GM23338 (cell line): ENCODE results near the gene MCRIP1. TPM values are rescaled to one million over a fixed set of nuclear protein-coding genes. Genes with fewer than 3 reads are reported as not detected.

Source experiments
- ATAC-seq: fragments of 200-7000 bp; cut with Tn5 transposase; 3 replicates; pipeline ENCODE4 v1.9.1; 2020
- DNase-seq: peaks from one replicate; pipeline ENCODE4 v3.0.0-alpha.2; 2015; ENCODE audit warnings: low spot score
- H2AFZ ChIP-seq: fragments of 200-600 bp; sonication (generic); 2 replicates; pipeline ENCODE4 v1.8.0; 2016; ENCODE audit warnings: antibody characterized with exemption, mild to moderate bottlenecking, moderate library complexity
- H3F3A ChIP-seq: fragments of 200-600 bp; sonication (generic); replicated peaks from 2 replicates; pipeline ENCODE4 v1.8.0; 2017; ENCODE audit warnings: antibody characterized with exemption, mixed run types, low read depth
- H3K27ac ChIP-seq: fragments of 200-600 bp; sonication (generic); 2 replicates; pipeline ENCODE4 v1.6.1; 2016; ENCODE audit warnings: low read depth
- H3K27me3 ChIP-seq: fragments of 200-600 bp; sonication (generic); 2 replicates; pipeline ENCODE4 v1.8.0; 2016; ENCODE audit warnings: mild to moderate bottlenecking, mixed run types, moderate library complexity; ENCODE audit not compliant: insufficient read depth
- H3K36me3 ChIP-seq: fragments of 200-600 bp; sonication (generic); 2 replicates; pipeline ENCODE4 v1.8.0; 2016; ENCODE audit warnings: mild to moderate bottlenecking; ENCODE audit not compliant: insufficient read depth
- H3K4me1 ChIP-seq: fragments of 200-600 bp; sonication (generic); 2 replicates; pipeline ENCODE4 v1.8.0; 2016; ENCODE audit warnings: mild to moderate bottlenecking, moderate library complexity; ENCODE audit not compliant: insufficient read depth
- H3K4me2 ChIP-seq: fragments of 200-600 bp; sonication (generic); 2 replicates; pipeline ENCODE4 v1.7.1; 2017; ENCODE audit warnings: mixed run types
- H3K4me3 ChIP-seq: fragments of 200-600 bp; sonication (generic); 2 replicates; pipeline ENCODE4 v1.6.1; 2016; ENCODE audit warnings: mixed run types
- H3K79me2 ChIP-seq: fragments of 200-600 bp; sonication (generic); replicated peaks from 2 replicates; pipeline ENCODE4 v1.8.0; 2017; ENCODE audit warnings: mild to moderate bottlenecking; ENCODE audit not compliant: insufficient read depth
- H3K9me2 ChIP-seq: fragments of 200-600 bp; sonication (generic); 2 replicates; pipeline ENCODE4 v1.8.0; 2017; ENCODE audit not compliant: insufficient read depth
- H4K20me1 ChIP-seq: fragments of 200-600 bp; sonication (generic); replicated peaks from 2 replicates; pipeline ENCODE4 v1.8.0; 2017; ENCODE audit warnings: mild to moderate bottlenecking; ENCODE audit not compliant: insufficient read depth
- H3K27ac Mint-ChIP-seq: 2 replicates; pipeline ENCODE4 v1.8.0; 2020; ENCODE audit warnings: inconsistent platforms, mild to moderate bottlenecking, moderate library complexity, mixed read lengths
- H3K27me3 Mint-ChIP-seq: 3 replicates; pipeline ENCODE4 v1.8.0; 2022; ENCODE audit warnings: low read depth, mild to moderate bottlenecking, moderate library complexity, mixed read lengths, inconsistent platforms; ENCODE audit not compliant: insufficient read depth, poor library complexity
- H3K36me3 Mint-ChIP-seq: 3 replicates; pipeline ENCODE4 v1.8.0; 2021; ENCODE audit warnings: low read depth, mild to moderate bottlenecking, inconsistent platforms, moderate library complexity, mixed read lengths
- H3K4me1 Mint-ChIP-seq: 3 replicates; pipeline ENCODE4 v1.8.0; 2020; ENCODE audit warnings: mild to moderate bottlenecking, inconsistent platforms, mixed read lengths
- H3K4me3 Mint-ChIP-seq: 3 replicates; pipeline ENCODE4 v1.8.0; 2021; ENCODE audit warnings: moderate library complexity, mild to moderate bottlenecking, inconsistent platforms, mixed read lengths
- H3K9me3 Mint-ChIP-seq: 3 replicates; pipeline ENCODE4 v1.8.0; 2020; ENCODE audit warnings: moderate library complexity, mild to moderate bottlenecking, inconsistent platforms, mixed read lengths
- CREB1 ChIP-seq: fragments of 250-450 bp; sonication (Bioruptor Pico); IDR thresholded peaks from 2 replicates; pipeline ENCODE4 v1.5.0; 2020; ENCODE audit warnings: low read depth, mild to moderate bottlenecking, moderate library complexity
- ETS1 ChIP-seq: IDR thresholded peaks from 2 replicates; pipeline ENCODE4 v1.6.1; 2016; ENCODE audit warnings: antibody characterized with exemption
- EZH2phosphoT487 ChIP-seq: fragments of 200-600 bp; sonication (generic); IDR thresholded peaks from one replicate; pipeline ENCODE4 v1.8.1; 2018; ENCODE audit warnings: antibody characterized with exemption; ENCODE audit not compliant: unreplicated experiment
- JUNB ChIP-seq: IDR thresholded peaks from one replicate; pipeline ENCODE4 v1.6.1; 2016; ENCODE audit warnings: antibody characterized with exemption; ENCODE audit not compliant: unreplicated experiment
- NANOG ChIP-seq: IDR thresholded peaks from 2 replicates; pipeline ENCODE4 v1.6.1; 2016; ENCODE audit warnings: antibody characterized with exemption, borderline replicate concordance
- POLR2AphosphoS5 ChIP-seq: IDR thresholded peaks from 2 replicates; pipeline ENCODE4 v1.6.1; 2016; ENCODE audit warnings: antibody characterized with exemption, low read depth
- STAT1 ChIP-seq: IDR thresholded peaks from one replicate; pipeline ENCODE4 v1.6.1; 2016; ENCODE audit warnings: antibody characterized with exemption; ENCODE audit not compliant: unreplicated experiment
- ZNF114 ChIP-seq: fragments of 250-450 bp; sonication (Bioruptor Pico); IDR thresholded peaks from 2 replicates; pipeline ENCODE4 v1.5.0; 2020; ENCODE audit warnings: mild to moderate bottlenecking, moderate library complexity
- ZNF331 ChIP-seq: fragments of 250-450 bp; sonication (Bioruptor Pico); IDR thresholded peaks from 2 replicates; pipeline ENCODE4 v1.5.0; 2020; ENCODE audit warnings: low read depth, mild to moderate bottlenecking, moderate library complexity
- polyA plus RNA-seq: library from polyadenylated mRNA; unstranded; fragments of >200 nt; fragmentation: Nextera tagmentation; extraction: Ambion mirVana; gene quantifications from 2 replicates; pipeline ENCODE4 v1.2.1, GENCODE V29; 2016
- total RNA-seq: library from RNA; depleted of rRNA; stranded (reverse); fragments of >200 nt; shearing (Covaris generic); gene quantifications from 2 replicates; pipeline ENCODE4 v1.2.3, GENCODE V29; 2014
- TF ChIP-seq, protein P1 (sequence below), 2 experiments: fragments of 200-600 bp in 1 of 2; sonication (generic) in 1 of 2; conservative IDR thresholded peaks; 2 replicates each; pipeline versions ENCODE4 v1.5.1 to v1.6.1; 2016 to 2017; ENCODE audit warnings: antibody characterized with exemption in 2 of 2, low read depth in 2 of 2, mild to moderate bottlenecking in 2 of 2, moderate library complexity in 1 of 2
- TF ChIP-seq, protein P2 (sequence below): fragments of 250-450 bp; sonication (Bioruptor Pico); IDR thresholded peaks from 2 replicates; pipeline ENCODE4 v1.5.0; 2020; ENCODE audit warnings: mild to moderate bottlenecking, moderate library complexity
- TF ChIP-seq, protein P3 (sequence below): IDR thresholded peaks from one replicate; pipeline ENCODE4 v1.6.1; 2018; ENCODE audit warnings: antibody characterized with exemption; ENCODE audit not compliant: unreplicated experiment

MCRIP1 gene
- total and polyA plus RNA-seq, 2 experiments from 2014 or later: 85.2 to 101 TPM

DNA sequence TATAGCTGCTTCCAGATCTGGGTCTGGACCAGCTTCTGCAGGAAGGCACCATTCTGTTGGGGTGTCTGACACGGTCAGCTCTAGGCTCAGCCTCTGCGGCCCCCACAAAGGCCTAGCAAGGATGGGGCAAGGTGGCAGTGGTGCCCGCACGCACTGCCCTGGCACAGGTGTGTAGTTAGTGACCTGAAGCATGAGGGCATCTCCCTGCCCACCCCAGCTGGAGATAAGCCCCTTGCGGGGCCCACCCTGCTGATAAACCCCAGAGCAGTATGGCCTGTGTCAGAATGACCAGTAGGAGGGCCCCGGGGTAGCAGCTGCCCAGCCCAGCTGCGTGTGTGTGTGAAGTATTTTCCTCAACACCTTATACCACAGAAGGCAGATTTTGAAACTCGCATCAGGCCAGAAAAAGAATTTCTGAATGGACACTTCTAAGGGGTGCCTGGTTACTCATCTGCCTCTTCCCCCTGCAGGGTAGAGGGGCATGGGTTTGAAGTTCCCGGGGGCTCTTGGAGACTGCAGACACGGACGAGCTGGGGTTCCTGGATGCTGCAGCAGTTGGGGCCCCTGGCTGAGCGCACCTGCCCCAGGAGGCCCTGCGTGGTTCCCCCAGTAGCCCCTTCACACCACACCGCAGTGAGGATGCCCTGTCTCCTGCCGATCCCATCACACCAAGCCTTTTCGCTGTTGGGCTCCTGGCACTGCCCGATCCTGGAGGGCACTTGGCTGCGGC is 33.5 kb upstream of the MCRIP1 start:
- Histone ChIP-seq H3K4me2 (no peak overlapping the region), H3K27me3 (no peaks in the 10 kb centered on the region), H4K20me1 (peaks cover 28% of the 10 kb centered on the region), H3K27ac (peak overlapping the region; percentile 91; the same call in 1 of the 2 replicates), H3K36me3 (0 out of 2 replicates have a peak, but pooled peaks cover 6% of the 10 kb centered on the region), H3K4me1 (peaks cover 15% of the 10 kb centered on the region), H3K9me2 (no peaks in the 10 kb centered on the region), H3F3A (peaks cover 65% of the 10 kb centered on the region), H3K79me2 (peaks cover 35% of the 10 kb centered on the region), H2AFZ (no peak overlapping the region), H3K4me3 (no peak overlapping the region)
- no peak for DNase-seq
- no peak for ATAC-seq
- TF ChIP-seq ZNF114 (CRISPR knock-in tag) (no peak), JUNB (no peak), NANOG (no peak), CREB1 (CRISPR knock-in tag) (no peak), POLR2AphosphoS5 (no peak), ZNF331 (CRISPR knock-in tag) (no peak), EZH2phosphoT487 (no peak), STAT1 (no peak), ETS1 (no peak)
- TF ChIP-seq, protein P1, sequence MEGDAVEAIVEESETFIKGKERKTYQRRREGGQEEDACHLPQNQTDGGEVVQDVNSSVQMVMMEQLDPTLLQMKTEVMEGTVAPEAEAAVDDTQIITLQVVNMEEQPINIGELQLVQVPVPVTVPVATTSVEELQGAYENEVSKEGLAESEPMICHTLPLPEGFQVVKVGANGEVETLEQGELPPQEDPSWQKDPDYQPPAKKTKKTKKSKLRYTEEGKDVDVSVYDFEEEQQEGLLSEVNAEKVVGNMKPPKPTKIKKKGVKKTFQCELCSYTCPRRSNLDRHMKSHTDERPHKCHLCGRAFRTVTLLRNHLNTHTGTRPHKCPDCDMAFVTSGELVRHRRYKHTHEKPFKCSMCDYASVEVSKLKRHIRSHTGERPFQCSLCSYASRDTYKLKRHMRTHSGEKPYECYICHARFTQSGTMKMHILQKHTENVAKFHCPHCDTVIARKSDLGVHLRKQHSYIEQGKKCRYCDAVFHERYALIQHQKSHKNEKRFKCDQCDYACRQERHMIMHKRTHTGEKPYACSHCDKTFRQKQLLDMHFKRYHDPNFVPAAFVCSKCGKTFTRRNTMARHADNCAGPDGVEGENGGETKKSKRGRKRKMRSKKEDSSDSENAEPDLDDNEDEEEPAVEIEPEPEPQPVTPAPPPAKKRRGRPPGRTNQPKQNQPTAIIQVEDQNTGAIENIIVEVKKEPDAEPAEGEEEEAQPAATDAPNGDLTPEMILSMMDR (conservative IDR thresholded peaks at IDR 0.05; ENCODE audit: low read depth in 2 of 2): no peak
- TF ChIP-seq, protein P2, sequence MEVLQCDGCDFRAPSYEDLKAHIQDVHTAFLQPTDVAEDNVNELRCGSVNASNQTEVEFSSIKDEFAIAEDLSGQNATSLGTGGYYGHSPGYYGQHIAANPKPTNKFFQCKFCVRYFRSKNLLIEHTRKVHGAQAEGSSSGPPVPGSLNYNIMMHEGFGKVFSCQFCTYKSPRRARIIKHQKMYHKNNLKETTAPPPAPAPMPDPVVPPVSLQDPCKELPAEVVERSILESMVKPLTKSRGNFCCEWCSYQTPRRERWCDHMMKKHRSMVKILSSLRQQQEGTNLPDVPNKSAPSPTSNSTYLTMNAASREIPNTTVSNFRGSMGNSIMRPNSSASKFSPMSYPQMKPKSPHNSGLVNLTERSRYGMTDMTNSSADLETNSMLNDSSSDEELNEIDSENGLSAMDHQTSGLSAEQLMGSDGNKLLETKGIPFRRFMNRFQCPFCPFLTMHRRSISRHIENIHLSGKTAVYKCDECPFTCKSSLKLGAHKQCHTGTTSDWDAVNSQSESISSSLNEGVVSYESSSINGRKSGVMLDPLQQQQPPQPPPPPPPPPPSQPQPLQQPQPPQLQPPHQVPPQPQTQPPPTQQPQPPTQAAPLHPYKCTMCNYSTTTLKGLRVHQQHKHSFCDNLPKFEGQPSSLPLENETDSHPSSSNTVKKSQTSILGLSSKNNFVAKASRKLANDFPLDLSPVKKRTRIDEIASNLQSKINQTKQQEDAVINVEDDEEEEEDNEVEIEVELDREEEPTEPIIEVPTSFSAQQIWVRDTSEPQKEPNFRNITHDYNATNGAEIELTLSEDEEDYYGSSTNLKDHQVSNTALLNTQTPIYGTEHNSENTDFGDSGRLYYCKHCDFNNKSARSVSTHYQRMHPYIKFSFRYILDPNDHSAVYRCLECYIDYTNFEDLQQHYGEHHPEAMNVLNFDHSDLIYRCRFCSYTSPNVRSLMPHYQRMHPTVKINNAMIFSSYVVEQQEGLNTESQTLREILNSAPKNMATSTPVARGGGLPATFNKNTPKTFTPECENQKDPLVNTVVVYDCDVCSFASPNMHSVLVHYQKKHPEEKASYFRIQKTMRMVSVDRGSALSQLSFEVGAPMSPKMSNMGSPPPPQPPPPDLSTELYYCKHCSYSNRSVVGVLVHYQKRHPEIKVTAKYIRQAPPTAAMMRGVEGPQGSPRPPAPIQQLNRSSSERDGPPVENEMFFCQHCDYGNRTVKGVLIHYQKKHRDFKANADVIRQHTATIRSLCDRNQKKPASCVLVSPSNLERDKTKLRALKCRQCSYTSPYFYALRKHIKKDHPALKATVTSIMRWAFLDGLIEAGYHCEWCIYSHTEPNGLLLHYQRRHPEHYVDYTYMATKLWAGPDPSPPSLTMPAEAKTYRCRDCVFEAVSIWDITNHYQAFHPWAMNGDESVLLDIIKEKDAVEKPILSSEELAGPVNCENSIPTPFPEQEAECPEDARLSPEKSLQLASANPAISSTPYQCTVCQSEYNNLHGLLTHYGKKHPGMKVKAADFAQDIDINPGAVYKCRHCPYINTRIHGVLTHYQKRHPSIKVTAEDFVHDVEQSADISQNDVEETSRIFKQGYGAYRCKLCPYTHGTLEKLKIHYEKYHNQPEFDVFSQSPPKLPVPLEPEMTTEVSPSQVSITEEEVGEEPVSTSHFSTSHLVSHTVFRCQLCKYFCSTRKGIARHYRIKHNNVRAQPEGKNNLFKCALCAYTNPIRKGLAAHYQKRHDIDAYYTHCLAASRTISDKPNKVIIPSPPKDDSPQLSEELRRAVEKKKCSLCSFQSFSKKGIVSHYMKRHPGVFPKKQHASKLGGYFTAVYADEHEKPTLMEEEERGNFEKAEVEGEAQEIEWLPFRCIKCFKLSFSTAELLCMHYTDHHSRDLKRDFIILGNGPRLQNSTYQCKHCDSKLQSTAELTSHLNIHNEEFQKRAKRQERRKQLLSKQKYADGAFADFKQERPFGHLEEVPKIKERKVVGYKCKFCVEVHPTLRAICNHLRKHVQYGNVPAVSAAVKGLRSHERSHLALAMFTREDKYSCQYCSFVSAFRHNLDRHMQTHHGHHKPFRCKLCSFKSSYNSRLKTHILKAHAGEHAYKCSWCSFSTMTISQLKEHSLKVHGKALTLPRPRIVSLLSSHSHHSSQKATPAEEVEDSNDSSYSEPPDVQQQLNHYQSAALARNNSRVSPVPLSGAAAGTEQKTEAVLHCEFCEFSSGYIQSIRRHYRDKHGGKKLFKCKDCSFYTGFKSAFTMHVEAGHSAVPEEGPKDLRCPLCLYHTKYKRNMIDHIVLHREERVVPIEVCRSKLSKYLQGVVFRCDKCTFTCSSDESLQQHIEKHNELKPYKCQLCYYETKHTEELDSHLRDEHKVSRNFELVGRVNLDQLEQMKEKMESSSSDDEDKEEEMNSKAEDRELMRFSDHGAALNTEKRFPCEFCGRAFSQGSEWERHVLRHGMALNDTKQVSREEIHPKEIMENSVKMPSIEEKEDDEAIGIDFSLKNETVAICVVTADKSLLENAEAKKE (CRISPR knock-in tag): no peak
- TF ChIP-seq, protein P3, sequence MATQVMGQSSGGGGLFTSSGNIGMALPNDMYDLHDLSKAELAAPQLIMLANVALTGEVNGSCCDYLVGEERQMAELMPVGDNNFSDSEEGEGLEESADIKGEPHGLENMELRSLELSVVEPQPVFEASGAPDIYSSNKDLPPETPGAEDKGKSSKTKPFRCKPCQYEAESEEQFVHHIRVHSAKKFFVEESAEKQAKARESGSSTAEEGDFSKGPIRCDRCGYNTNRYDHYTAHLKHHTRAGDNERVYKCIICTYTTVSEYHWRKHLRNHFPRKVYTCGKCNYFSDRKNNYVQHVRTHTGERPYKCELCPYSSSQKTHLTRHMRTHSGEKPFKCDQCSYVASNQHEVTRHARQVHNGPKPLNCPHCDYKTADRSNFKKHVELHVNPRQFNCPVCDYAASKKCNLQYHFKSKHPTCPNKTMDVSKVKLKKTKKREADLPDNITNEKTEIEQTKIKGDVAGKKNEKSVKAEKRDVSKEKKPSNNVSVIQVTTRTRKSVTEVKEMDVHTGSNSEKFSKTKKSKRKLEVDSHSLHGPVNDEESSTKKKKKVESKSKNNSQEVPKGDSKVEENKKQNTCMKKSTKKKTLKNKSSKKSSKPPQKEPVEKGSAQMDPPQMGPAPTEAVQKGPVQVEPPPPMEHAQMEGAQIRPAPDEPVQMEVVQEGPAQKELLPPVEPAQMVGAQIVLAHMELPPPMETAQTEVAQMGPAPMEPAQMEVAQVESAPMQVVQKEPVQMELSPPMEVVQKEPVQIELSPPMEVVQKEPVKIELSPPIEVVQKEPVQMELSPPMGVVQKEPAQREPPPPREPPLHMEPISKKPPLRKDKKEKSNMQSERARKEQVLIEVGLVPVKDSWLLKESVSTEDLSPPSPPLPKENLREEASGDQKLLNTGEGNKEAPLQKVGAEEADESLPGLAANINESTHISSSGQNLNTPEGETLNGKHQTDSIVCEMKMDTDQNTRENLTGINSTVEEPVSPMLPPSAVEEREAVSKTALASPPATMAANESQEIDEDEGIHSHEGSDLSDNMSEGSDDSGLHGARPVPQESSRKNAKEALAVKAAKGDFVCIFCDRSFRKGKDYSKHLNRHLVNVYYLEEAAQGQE: no peak
- Mint-ChIP-seq H3K9me3 (no peaks in the 10 kb centered on the region; the same call in 2 of the 3 replicates), H3K27me3 (peaks cover 41% of the 10 kb centered on the region), H3K36me3 (peaks cover 31% of the 10 kb centered on the region), H3K27ac (no peak overlapping the region), H3K4me3 (no peak overlapping the region), H3K4me1 (peaks cover 31% of the 10 kb centered on the region)
